GM19468 (cell line): ENCODE data around the gene MCAT.
"Not testable (repeated sequence)": the region's sequence is repeated elsewhere in the genome, so short reads cannot be mapped to it uniquely, and the experiment has no call there.

ENCODE experiments used
- ATAC-seq: cut with Tn5 transposase; IDR thresholded peaks from one replicate; pipeline ENCODE4 v1.9.1; 2021; ENCODE audit warnings: mild to moderate bottlenecking, moderate library complexity, moderate number of reproducible peaks; ENCODE audit not compliant: unreplicated experiment; ENCODE audit errors: extremely low read depth

The MCAT gene

DNA sequence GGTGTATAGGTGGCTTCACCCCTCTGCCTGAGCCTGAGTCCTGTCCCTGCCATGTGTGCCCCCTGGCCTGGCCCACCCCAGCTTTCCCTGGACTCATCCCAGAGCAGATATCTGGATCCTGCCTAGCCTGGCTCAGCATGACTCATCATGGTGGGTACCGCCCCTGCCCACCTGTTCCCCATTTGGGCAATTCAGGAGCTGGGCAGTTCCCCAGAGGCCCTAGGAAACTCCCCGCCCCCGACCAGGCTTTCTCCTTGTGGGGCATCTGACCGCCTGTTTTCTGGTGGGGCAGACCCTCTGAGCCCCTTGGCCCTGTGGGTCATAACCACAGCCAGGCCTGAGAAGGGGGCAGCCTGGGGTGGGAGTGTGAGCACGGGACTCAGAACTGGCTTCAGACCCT, 12.6 kb upstream of the MCAT start:
- no peak for ATAC-seq

DNA sequence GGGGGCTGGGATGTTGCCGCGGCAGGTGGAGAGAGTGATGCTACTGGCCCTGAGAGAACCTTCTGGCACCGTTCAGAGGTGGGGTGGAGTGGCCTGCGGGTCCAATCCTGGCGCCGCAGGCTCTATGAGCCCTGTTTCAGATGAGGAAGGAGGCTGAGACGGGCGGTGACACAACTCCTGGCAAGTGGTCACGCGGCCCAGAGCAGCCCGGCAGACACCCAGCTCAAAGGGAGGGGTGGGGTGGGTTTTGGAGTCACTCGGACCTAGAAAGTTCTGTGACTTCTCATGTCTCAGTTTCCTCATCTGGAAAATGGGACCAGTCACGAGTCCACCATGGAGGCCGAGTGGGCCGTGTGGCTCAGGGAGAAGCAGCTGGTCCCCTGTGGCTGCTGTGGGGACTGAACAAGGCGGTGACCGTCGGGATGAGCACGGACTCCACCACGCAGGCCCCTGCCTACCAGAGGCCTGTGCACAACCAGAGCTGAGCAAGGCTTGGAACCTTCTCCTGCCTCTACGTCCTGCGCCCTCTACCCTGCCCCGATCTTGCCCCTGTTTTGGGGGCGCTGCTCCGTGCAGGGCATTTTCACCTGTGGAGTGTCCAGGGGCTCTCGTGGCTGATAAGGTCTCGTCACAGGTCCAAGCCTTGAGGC, 11.8 kb upstream of the MCAT start:
- ATAC-seq = no peak

GRCh38 chr22:43153899-43154298, 10.7 kb upstream of the MCAT start:
- no peak for ATAC-seq

- ATAC-seq = peak; percentile 16
Measured at GRCh38 chr22:43152357-43153071, 9.3 kb upstream of the MCAT start.

GRCh38 chr22:43152003-43152356, 8.8 kb upstream of the MCAT start:
- no peak for ATAC-seq

GRCh38 chr22:43151251-43152002, 8.2 kb upstream of the MCAT start, which contains the start of gene TSPO:
Gene TSPO (plus strand): TSS chr22:43151559. CDS start chr22:43159239, 7,680 bp downstream.
- no peak for ATAC-seq

GRCh38 chr22:43150731-43151206, 7.6 kb upstream of the MCAT start:
- ATAC-seq = no peak

DNA sequence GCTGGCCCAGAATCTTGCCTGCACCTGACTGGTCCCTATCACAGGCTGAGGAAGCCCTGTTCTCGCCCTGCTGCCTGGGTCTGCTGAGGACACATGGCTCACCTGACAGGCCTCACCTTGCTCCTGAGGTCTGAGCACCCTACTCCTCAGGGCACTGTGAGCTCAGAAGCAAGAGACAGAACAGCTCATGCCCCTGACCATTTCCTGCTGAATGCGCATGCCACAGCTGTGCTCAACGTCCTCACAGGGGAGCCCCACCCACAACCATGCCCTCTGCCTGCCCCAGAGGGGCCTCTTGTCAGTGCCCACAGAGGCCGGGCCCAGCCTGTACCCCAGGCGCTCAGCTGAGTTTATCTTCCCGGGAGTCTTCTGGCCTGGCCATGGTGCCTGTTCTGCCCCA, 5.4 kb upstream of the MCAT start:
- ATAC-seq = no peak

DNA sequence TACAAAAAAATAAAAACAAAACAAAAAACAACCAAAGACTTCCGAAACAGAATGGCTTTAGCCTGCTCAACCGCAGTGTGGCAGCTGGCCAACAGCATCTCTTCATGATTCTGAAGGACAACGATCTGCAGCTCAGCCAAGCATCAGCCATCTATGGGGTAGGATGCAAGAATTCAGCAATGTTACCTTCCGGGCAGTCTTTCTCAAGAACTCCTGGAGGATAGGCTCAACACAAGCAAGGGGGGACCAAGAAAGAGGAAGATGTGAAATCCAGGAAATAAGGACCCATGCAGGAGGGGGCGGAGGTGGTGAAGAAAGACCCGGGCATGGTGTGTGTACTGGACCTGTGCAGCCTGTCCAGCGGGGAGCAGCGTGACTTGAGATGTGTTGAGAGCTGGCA, 4.6 kb upstream of the MCAT start:
- no peak for ATAC-seq

GRCh38 chr22:43146332-43146731, 3.1 kb upstream of the MCAT start:
- ATAC-seq = not testable (repeated sequence)

- not testable (repeated sequence) for ATAC-seq
Measured at GRCh38 chr22:43145371-43145770, 2.2 kb upstream of the MCAT start.

- no peak for ATAC-seq
Measured at GRCh38 chr22:43144949-43145348, 1.8 kb upstream of the MCAT start.

- no peak for ATAC-seq
Measured at GRCh38 chr22:43136801-43137200, 6.4 kb downstream of the MCAT start.

GRCh38 chr22:43136255-43136654, 6.9 kb downstream of the MCAT start:
- ATAC-seq = no peak

DNA sequence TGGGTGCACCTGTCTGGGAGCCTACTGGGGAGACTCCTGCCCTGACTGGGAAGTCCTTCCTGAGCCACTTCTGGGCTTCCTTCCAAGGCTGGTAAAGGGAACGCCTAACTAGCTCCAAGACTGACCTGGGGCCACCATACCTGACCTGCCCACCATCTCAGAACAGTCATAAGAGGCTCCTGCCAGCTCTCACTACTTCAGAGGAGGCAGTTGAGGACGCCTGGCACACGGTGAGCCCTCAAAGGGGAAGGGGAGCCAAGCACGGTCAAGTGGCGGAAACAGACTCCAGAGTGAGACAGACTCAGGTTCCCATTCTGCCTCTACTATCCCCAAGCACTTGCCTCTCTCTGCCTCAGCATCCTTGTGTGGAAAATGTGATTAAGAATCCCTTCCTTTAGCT, 7.6 kb downstream of the MCAT start:
- no peak for ATAC-seq

DNA sequence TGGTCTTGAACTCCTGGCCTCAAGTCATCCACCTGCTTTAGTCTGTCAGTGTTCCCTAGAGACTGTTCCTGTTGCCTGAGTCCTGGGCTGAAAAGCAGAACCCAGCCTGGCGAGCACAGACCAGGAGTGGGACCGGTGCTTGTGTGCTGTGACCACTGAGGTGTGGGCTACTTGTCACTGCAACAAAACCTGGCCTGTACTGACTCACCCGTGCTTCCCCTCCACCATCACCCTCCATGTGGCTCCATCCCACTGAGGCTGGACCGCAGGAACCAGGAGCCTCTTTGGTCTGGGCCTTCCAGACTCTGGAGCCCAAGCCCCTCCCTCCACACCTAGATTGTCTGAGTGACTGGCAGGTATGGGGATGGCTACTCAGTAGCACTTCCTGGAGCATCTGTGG, 8.6 kb downstream of the MCAT start:
- ATAC-seq = no peak

- ATAC-seq = no peak
Measured at GRCh38 chr22:43133401-43133800, 9.8 kb downstream of the MCAT start.

- no peak for ATAC-seq
Measured at GRCh38 chr22:43131773-43132501, 11.3 kb downstream of the MCAT start.

GRCh38 chr22:43129426-43130425, 13.5 kb downstream of the MCAT start:
- ATAC-seq = no peak
